ES-I3 (cell line): Measurements from ENCODE around the gene STXBP5L.
"Not testable (repeated sequence)": the region's sequence is repeated elsewhere in the genome, so short reads cannot be mapped to it uniquely, and the experiment has no call there.

Source experiments
- H3K36me3 ChIP-seq: 2 replicates; pipeline ENCODE4 v1.6.1; 2013; ENCODE audit warnings: mild to moderate bottlenecking, low read length, control low read depth, moderate library complexity; ENCODE audit not compliant: insufficient read depth
- H3K4me1 ChIP-seq: 2 replicates; pipeline ENCODE4 v1.6.1; 2013; ENCODE audit warnings: mild to moderate bottlenecking, control low read depth, low read length; ENCODE audit not compliant: insufficient read depth
- H3K9ac ChIP-seq: 2 replicates; pipeline ENCODE4 v1.6.1; 2013; ENCODE audit warnings: low read depth, mild to moderate bottlenecking, low read length, moderate library complexity
- H3K9me3 ChIP-seq: 2 replicates; pipeline ENCODE4 v1.6.1; 2013; ENCODE audit warnings: mild to moderate bottlenecking, low read length, moderate library complexity; ENCODE audit not compliant: control insufficient read depth, insufficient read depth

Gene STXBP5L

DNA sequence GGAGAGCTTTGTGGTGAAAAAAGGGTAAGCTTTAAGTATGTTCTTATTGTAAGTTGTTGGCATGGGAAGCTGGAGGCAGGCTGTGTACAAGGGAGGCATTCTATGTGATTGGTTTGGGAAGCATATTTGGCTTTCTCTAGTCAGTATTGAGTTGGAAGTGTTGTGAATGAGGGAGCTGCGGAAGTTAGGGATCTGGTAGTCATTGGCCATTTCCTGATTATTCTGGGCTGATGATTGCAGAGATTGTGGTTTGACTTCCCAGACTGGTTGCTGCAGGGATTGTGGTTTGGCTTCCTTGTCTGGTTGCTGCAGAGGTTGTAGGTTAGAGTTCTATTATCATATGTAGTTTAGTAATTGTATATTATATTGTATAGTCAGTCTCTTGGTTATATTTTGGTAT lies 21.0 kb downstream of the STXBP5L start:
- no peaks in the 10 kb centered on the region for H3K4me1 ChIP-seq
- no peaks in the 10 kb centered on the region; the same call in 1 of the 2 replicates for H3K36me3 ChIP-seq
- H3K9me3 ChIP-seq: no peaks in the 10 kb centered on the region
- no peak overlapping the region for H3K9ac ChIP-seq

DNA sequence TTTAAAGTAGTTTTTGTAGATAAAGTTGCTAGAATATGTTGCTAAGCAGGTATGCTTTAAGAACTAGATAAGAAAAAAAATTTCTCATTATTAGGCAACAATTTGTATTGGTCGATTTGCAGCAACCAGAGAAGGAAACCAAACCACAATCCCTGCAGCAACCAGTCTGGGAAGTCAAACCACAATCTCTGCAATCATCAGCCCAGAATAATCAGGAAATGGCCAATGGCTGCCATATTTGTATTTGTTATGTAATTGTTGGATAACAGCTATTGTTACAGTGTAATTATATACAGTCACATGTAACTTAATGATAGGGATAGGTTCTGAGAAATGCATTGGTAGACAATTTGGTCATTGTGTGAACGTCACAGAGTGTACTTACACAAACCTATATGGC lies 23.6 kb downstream of the STXBP5L start:
- Histone ChIP-seq H3K4me1 (no peaks in the 10 kb centered on the region), H3K9me3 (no peaks in the 10 kb centered on the region), H3K9ac (no peak overlapping the region), H3K36me3 (no peaks in the 10 kb centered on the region; the same call in 1 of the 2 replicates)

DNA sequence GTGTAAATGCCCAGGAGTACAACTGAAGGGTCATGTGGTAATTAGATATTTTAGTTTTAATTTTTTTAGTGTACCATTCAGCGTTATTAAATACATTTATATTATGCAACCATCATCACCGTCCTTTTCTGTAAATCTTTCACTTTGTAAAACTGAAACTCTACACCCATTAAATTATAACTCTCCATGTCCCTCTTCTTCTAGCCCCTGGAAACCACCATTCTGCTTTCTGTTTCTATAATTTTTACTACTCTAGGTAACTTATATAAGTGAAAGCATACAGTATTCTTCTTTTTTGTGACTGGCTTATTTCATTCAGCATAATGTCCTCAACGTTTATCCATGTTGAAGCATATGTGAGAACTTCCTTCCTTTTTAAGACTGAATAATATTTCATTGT lies 48.1 kb downstream of the STXBP5L start:
- H3K4me1 ChIP-seq: no peaks in the 10 kb centered on the region
- no peak overlapping the region for H3K9ac ChIP-seq
- no peaks in the 10 kb centered on the region for H3K36me3 ChIP-seq
- H3K9me3 ChIP-seq: no peaks in the 10 kb centered on the region

DNA sequence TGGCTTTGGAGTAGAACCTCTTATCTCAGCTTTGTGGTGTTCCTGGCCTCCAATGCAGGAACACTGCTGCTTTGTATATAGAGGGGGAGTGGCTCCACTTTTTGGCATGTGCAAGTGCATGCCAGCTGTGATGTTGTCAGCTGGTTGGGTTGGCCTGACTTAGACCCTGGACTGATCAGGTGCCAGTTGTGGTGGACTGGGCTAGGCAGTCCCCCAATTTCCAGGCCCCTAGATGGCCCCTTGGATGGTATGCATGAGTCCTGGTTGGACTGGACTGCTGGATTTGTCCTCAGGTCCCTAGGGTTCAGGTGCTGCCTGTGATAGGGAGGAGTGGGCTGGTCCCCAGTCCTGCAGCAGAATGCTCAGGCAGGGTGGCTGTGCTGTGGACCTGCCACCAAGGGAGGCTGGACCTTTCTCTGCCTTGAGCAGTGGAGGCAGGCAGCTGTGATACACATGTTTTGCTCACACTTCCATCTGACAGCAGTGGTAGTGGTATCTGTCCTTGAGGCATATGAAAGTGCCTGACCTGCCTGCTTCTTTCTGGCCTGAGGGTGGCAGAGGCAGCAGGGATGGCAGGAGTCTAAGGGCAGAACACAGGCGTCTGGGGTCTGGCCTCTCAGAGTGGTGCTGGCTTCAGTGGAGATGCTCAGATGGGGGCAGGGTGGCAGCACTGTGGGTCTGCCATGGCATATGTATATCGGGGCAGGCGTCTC lies 74.8 kb downstream of the STXBP5L start:
- peaks cover 4% of the 10 kb centered on the region; the same call in 1 of the 2 replicates for H3K4me1 ChIP-seq
- H3K36me3 ChIP-seq: no peaks in the 10 kb centered on the region

DNA sequence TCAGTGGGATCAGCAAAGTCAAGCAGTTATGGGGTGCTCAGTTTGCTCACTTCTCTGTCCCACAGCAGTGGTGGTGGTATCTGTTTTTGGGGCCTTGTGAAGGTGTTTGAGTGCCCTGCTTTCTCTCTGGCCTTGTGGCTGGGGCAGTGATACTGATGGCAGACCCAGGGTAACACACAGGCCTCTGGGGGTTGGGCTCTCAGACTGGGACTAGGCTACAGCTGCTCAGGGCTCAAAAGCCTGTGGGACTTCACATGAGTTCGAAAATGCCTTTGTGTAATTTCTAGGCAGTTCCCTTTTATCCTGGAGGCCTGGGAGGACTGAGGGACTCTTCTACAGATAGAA lies 75.3 kb downstream of the STXBP5L start:
- H3K9ac ChIP-seq: no peak overlapping the region
- no peaks in the 10 kb centered on the region for H3K36me3 ChIP-seq
- H3K4me1 ChIP-seq: peaks cover 4% of the 10 kb centered on the region; the same call in 1 of the 2 replicates
- H3K9me3 ChIP-seq: peaks cover 3% of the 10 kb centered on the region; the same call in 1 of the 2 replicates

More for the DNA sequence above, 74.8 kb downstream of the STXBP5L start:
- Histone ChIP-seq H3K9me3 (peaks cover 3% of the 10 kb centered on the region; the same call in 1 of the 2 replicates), H3K9ac (no peak overlapping the region)

DNA sequence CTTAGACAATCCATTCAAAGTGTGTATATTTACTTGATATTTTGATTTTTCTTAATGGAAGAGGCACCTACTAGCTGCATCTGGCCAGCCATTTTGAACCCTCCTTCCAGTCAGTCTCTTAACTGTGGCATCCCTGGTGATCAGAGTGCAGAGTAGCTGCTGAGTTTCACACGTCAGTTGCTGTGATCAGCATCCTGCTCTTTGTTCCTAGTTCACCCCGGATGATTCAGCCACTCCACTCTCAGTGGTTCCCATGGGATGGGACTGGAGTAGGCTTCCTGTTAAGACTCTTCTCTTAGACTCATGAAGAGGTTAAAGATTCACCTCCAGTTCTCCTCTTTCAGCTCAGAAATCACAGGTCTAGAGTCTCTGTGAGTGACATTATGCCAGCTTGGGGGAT lies 75.8 kb downstream of the STXBP5L start:
- Histone ChIP-seq H3K36me3 (no peaks in the 10 kb centered on the region), H3K4me1 (peaks cover 4% of the 10 kb centered on the region; the same call in 1 of the 2 replicates), H3K9ac (no peak overlapping the region), H3K9me3 (peaks cover 3% of the 10 kb centered on the region; the same call in 1 of the 2 replicates)

DNA sequence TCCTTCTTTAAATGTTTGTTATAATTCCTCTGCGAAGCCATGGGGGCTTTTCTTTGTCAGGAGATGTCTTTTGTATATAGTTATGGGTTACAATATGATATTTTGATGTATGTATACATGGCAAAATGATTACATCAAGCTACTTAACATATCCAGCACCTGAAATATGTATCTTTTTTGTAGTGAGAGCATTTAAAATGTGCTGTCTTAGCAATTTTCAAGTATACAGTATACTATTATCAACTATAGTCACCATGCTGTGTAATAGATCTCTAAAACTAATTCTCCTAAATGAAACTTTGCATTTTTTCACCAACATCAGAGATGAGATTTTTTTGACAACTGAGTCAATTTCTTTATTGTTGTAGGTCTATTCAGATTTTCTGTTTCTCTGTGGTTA lies 77.2 kb downstream of the STXBP5L start:
- peaks cover 4% of the 10 kb centered on the region; the same call in 1 of the 2 replicates for H3K4me1 ChIP-seq
- H3K9ac ChIP-seq: no peak overlapping the region
- no peaks in the 10 kb centered on the region for H3K36me3 ChIP-seq
- 0 out of 2 replicates have a peak, but pooled peaks cover 3% of the 10 kb centered on the region for H3K9me3 ChIP-seq

DNA sequence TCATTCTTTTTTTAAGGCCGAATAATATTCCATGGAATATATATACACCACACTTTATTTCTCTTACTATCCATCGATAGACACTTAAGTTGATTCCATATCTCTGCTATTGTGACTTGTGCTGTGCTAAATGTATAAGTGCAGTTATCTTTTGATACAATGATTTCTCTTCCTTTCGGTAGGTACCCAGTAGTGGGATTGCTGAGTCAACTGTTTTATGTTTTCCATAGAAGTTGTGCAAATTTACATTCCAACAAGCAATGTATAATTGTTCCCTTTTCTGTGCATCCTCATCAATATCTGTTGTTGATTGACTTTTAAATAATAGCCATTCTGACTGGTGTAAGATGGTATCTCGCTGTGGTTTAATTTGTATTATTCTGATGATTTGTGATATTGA lies 81.0 kb downstream of the STXBP5L start:
- H3K9me3 ChIP-seq: no peaks in the 10 kb centered on the region
- peaks cover 2% of the 10 kb centered on the region; the same call in 1 of the 2 replicates for H3K4me1 ChIP-seq
- H3K9ac ChIP-seq: no peak overlapping the region

DNA sequence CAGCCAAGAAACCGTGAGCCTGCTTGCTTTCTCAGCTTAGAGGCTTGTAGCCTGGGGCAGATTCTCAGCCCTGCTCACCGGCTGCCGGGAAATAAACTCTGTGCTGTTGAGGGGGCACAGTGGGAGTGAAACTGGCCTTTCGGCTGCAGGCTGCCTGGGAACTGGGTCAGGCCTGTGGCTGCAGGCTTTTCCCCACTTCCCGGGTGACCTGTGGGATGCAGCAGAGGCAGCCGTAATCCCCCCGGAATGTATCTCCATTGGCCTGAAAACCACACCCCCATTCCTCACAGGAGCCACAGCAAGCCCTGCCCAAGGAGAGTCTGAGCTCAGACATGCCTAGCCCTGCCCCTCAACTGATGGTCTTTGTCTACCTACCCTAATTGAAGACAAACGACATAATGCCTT lies 110.9 kb downstream of the STXBP5L start:
- no peaks in the 10 kb centered on the region; the same call in 1 of the 2 replicates for H3K9me3 ChIP-seq
- H3K9ac ChIP-seq: no peak overlapping the region
- H3K36me3 ChIP-seq: no peaks in the 10 kb centered on the region

More for the DNA sequence above, 81.0 kb downstream of the STXBP5L start:
- H3K36me3 ChIP-seq: no peaks in the 10 kb centered on the region

DNA sequence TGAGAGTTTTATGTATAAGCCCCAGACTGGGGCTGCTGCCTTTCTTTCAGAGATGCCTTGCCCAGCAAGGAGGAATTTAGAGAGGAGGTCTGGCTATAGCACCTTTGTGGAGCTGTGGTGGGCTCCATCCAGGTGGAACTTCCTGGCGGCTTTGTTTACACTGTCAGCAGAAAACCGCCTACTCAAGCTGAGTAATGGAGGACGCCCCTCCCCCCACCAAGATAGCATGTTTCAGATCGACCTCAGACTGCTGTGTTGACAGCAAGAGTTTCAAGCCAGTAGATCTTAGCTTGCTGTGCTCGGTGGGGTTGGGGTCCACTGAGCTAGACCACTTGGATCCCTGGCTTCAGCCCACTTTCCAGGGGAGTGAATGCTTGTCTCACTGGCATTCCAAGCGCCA lies 155.6 kb downstream of the STXBP5L start:
- Histone ChIP-seq H3K36me3 (no peaks in the 10 kb centered on the region), H3K9ac (no peak overlapping the region), H3K9me3 (no peaks in the 10 kb centered on the region), H3K4me1 (peaks cover 7% of the 10 kb centered on the region; the same call in 1 of the 2 replicates)

More for the DNA sequence above, 110.9 kb downstream of the STXBP5L start:
- H3K4me1 ChIP-seq: peaks cover 3% of the 10 kb centered on the region; the same call in 1 of the 2 replicates

DNA sequence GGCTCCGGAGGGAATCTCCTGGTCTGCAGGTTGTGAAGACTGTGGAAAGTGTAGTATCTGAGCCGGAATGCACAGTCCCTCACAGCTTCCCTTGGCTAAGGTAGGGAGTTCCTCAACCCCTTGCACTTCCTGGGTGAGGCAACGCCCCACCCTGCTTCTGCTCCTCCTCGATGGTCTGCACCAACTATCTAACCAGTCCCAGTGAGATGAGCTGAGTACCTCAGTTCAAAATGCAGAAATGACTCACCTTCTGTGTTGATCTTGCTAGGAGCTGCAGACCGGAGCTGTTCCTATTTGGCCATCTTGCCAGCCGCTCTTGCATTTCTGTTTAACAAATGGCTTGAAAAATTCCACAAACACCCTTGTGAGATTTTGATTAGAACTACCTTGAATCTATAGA lies 156.1 kb downstream of the STXBP5L start:
- Histone ChIP-seq H3K9ac (no peak overlapping the region), H3K36me3 (no peaks in the 10 kb centered on the region), H3K4me1 (peaks cover 7% of the 10 kb centered on the region; the same call in 1 of the 2 replicates), H3K9me3 (no peaks in the 10 kb centered on the region)

DNA sequence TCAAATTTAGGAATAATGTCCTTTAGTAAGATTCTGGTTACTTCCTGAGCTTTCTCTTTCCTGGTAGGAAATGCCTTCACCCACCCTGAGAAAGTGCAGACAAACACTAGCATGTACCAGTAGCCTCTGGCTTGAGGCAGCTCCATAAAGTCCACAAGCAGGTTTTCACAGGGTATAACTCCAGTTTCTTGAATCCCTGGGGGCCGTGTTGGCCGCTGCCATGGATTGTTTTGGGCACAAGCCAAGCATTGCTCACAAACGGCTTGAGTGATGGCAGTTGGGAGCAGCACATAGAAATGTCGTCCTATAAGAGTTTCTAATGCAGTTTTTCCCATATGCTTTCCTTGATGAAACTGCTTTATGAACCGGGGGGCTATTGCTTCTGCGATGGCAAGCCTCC lies 164.1 kb downstream of the STXBP5L start:
- H3K4me1 ChIP-seq: no peaks in the 10 kb centered on the region
- H3K9me3 ChIP-seq: no peaks in the 10 kb centered on the region
- no peak overlapping the region for H3K9ac ChIP-seq
- no peaks in the 10 kb centered on the region for H3K36me3 ChIP-seq

DNA sequence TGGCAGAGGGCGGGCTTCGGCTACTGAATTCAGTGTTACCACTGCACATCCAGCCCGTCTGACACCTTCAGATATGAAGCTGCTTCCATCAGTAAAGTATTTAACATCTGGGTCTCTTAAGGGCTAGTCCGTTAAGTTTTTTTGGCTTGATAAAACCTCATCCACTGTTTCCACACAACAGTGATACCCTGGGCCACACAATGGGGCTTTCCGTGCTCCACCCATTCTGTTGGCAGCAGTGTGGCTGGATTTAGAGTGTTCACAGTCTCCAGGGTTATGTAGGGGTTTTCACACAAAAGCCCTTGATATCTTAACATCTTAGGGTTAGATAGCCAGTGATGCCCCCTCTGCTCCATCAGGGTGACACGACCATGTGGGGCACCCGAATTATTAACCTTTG lies 165.0 kb downstream of the STXBP5L start:
- no peaks in the 10 kb centered on the region for H3K4me1 ChIP-seq
- H3K9ac ChIP-seq: no peak overlapping the region
- no peaks in the 10 kb centered on the region for H3K36me3 ChIP-seq
- H3K9me3 ChIP-seq: no peaks in the 10 kb centered on the region

DNA sequence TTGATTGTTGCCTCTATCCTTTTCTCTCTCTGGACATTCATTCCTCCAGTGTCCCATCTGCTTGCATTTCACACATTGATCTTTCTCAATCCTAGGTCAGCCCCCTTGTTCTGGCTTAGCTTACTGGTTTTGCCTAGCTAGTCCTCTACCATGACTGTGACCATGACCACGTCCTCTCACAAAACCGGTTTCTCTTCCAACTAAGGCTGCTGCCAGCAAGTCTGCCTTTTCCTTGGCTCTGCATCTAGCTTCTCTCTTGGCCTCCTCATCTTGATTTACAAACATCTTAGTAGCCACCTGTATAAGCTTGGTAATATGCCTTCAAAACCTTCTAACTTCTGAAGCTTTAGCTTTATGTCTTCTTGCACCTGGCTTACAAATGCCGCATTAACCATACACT lies 167.2 kb downstream of the STXBP5L start:
- Histone ChIP-seq H3K4me1 (no peaks in the 10 kb centered on the region), H3K36me3 (no peaks in the 10 kb centered on the region), H3K9ac (no peak overlapping the region), H3K9me3 (no peaks in the 10 kb centered on the region)

DNA sequence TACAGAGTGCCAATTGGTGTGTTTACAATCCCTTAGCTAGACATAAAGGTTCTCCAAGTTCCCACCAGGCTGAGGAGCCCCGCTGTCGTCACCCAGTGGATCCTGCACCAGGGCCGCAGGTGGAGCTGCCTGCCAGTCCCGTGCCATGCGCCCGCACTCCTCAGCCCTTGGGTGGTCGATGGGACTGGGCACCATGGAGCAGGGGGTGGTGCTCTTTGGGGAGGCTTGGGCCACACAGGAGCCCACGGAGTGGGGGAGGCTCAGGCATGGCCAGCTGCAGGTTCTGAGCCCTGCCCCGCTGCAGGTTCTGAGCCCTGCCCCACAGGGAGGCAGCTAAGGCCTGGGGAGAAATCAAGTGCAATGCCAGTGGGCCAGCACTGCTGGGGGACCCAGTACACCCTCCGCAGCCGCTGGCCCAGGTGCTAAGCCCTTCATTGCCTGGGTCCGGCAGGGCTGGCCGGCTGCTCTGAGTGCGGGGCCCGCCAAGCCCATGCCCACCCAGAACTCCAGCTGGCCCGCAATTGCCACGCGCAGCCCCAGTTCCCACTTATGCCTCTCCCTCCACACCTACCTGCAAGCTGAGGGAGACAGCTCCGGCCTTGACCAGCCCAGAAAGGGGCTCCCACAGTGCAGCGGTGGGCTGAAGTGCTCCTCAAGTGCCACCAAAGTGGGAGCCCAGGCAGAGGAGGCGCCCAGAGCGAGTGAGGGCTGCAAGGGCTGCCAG lies 170.5 kb downstream of the STXBP5L start:
- not testable (repeated sequence) for H3K4me1 ChIP-seq, H3K9ac ChIP-seq, H3K9me3 ChIP-seq, H3K36me3 ChIP-seq
